HG02759 (cell line): ENCODE measurements around the gene ARSI.

Source experiments
- ATAC-seq: cut with Tn5 transposase; IDR thresholded peaks from one replicate; pipeline ENCODE4 v1.9.1; 2021; ENCODE audit warnings: mild to moderate bottlenecking, moderate library complexity; ENCODE audit not compliant: unreplicated experiment

The ARSI gene

DNA sequence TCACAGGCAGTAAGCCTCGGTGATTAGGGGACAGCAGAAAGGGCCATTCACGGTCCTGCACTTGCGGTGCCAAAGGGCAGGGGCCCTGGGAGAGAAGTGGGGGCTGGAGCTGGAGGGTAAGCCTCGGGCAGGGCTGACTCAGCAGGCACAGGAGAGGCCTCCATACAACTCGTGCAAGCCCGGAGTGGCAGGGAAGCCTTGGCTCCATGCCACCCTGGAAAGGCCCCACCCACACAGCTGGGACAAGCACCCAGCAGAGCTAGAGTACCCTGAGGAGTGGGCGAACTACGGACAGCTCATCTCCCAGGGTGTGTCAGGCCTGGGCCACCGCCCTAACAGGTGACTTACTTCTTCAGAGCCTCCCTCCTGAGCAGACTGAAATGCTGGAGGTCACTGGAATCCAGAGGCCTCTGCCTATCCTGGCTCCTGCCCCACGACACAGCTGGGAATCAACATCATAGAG is 7.5 kb downstream of the ARSI start:
- no peak for ATAC-seq

DNA sequence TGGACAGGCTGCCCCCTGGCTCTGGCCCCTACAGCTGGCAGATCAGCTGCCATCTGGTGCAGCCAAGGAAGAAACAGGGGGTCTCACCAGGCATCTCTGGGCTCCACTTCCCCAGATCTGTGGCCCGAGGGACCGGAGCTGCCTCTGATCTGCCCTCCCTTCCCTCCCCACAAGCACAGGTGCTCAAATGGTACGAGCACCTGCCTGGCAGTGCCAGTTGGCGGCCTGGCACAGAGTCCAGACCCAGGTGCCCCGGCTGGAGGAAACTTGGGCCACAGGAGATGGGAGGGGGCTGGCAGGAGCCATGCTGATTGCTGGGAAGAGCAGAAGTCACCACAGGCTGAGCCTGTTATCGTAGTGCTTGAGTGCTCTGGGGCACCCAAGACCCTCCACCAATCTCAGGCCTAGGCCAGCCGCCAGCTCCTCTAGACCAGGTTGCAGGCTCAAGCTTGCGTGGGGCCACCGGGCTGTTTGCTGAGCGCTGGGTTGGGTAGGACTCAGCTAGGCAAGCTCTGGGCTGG is 8.1 kb downstream of the ARSI start:
- no peak for ATAC-seq

DNA sequence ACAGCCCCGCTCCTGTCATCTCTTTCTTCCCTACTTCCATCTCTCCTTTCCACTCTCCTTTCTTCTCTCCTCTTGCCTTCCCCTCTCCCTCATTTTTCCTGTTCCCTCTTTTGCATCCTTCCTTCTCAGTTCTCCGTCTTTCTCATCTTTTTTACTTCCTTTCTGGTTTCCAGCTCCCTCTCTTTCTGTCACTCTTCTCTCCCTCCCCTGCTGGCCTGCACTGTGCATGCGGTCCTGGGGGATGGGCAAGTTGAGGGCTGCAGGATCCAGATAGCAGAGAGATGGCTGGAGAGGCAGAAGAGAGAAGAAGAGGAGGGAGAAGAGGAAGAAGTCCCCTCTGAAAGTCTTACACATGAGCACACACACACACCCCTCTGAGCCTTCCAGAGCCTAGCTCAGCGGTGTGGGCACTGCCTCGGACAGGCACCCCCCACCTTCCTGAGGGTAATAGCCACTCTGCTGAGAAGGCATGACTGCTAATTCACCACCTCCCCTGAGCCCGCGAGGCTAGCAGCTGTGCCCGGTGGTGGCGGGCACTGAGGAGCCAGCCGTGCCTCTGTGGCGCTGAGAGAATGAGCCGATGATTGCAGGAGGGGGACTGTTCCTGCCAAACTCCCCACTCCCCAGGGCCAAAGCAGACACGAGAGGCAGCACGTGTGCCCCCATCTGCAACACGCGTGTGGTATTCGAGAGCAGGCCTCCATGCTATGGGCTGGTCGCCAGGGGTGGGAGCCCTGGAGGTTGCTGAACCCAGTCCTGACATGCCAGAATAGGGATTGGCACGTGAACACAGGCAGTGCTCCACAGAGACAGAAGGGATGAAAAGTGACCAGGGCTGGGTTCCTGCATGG is 9.4 kb downstream of the ARSI start:
- ATAC-seq = no peak

DNA sequence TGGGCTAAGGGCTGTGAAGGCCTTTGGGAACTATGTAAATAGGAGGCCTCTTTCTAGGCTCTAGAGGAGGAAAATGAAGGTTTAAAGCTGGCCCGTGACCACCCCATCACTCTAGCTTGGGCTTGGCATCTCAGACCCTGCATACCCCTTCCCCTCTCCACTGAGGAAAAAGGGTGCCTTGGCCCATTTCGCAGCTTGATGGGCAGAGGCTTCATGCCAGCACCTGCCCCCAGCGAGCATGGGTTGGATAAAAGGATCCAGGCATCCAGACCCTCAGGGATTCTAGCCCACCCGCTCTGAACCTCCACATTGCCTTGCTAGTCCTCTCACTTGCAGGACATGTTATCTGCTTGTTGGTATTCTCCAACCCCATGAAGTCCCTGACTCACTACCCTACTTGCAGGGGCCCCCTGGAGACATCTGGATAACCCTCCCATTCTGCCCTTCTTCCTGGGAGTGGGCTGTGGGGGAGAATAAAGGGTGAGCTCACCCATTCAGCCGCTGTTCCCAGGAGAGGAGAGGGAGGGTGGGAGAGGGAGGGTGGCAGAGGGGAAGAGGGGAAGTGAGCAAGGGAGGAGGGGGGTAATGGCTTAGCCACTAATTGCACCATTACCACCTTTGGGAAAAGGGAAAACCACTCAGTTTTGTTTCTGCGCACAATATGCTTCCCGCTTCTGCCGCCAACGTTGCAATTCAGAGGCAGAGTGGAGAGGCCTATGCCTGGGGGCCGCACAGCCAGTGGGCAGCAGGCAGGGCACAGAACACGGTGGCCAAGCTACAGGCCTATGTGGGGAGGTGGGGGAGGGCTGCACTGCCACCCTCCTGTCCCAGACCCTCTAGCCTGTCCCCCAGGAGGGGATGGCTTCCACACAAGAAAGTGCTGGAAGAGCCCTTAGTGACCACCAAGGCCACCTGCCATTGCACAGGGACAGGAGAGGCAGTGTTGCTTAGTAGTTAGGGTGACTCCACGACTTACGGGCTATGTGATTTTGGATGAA is 11.0 kb downstream of the ARSI start:
- ATAC-seq = no peak

DNA sequence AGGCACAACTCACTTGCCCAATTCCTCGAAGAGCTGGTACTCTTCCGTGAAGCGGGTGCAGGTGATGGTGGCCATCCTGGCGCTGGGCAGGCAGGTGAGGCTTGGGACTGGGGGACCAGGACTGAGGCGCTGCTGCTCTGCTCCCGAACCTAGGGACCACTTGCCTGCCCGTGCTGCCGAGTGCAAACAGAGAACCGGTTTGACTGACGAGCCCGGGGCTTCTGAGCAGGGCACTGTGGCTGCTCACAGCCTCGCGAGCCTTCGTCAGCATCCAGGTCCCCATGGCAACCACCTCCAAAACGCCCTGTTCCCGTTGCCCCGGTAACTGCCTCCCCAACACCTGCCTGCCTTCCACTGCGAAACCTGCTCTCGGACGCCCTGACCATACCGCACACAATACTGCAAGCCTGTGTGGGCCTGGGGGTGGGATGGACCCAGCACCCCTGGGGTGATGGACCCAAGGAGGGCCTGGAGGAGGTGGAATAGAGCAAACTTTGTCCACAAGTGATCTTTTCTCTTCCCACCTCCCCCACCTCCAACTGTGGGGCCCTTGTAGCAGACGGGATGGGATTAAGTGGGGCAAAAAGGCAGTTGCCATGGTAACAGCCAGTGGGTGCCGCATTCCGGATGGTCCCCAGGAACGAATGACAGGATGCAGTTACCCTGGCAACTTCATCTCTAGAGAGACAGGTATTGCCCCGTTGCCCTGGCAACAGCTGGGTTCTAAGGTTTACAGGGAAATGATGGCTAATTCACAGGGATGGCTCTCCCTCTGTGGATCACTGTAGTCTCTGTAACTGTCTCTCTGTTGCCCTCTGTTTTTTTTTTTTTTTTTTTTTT is 12.9 kb downstream of the ARSI start, which contains the start of gene CAMK2A:
CAMK2A (minus strand) TSS at position 223 of the 840 bp plus-strand sequence; CDS start at position 75, 148 bp downstream.
- no peak for ATAC-seq

DNA sequence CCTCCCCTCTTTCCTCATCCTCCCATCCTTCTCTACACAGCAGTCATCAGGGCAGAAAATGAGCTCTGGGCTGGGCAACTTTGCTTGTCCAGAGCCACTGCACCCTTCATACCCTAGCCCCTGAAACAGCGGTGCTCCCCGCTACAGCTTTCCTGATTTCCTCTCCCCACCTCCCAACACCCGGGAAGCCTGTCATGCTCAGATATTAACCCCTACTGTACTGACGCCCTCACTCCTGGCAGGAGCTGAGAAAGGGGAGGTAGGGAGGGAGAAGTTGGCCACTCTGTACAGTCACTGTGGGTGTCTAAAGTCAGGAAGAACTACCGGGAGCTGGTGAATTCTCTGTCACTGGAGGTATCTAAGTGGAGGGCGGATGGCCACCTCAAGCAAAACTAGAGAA is 13.9 kb downstream of the ARSI start:
- no peak for ATAC-seq

DNA sequence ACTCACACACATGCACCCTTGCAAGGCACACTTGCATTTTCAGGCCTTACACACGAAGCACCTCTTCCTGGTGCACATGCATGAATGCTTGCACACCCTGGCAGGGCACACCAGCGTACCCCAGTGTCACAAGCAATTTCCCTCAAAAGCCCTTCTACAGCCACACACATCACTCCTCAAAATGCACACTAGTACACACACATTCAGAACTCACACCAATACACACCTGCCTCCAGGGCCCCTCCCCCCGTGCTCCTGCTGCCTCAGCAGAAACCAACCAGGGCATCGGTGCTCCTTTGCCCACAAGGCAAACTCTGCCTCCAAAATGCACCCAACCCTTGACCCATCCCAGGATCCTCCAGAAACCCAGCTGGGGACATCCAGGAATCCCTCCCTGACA is 14.3 kb downstream of the ARSI start:
- ATAC-seq = no peak

DNA sequence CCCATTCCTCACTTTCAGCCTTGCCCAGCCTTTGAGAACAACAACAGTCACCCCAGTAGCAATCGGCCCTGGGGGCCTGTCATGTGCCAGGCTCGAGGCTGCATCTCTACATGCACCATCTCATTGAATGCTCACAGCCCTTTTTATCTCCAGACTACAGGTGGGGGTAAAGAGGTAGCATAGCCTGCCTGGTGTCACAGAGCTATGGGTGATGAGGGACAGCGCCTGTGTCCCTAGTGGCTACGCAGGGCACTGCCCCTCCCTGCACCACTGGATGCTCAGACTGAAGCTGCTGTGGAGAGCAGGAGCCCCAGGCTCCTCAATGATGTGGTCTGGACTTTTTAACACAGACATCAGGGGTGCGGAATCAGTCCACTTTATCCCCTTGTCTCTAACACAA is 15.9 kb downstream of the ARSI start:
- ATAC-seq = no peak

DNA sequence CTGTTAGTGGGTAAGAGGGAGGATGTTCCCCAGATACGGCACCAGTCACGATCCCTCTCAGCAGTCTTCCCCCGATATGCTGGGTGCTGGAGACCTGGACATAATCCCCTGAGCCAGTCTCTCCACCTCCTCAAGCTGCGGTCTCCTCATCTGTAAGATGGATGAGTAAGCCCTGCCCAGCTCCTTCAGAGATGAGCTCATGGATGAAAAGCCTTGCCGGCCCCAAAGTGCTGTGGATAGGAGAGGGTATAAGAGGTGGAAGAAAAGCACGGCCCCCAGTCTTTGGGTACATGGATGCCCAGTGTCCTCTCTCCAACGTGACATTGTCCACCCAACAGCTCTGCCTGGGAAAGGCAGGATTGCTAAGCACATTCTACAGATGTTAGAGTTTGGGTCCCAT is 17.6 kb downstream of the ARSI start:
- no peak for ATAC-seq

DNA sequence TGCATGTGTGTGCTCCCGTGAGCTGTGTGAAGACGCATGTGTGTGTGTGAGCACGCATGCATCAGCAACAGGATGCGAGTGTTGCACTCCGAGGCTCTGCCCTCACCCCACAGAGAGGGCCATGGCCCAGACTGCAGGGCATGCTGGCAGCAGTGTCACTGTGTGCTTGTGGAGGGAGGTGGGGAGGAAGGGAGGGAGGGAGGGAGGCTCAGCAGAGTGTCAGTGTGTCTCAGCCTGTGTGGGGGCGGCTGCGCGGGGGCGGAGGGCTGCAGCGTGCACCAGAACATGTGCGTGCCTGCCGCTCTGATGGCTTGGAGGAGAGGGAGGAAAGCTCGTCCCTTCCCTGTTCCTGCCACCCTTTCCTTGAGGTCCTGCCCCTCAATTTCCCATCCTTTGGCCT is 18.4 kb downstream of the ARSI start:
- no peak for ATAC-seq

DNA sequence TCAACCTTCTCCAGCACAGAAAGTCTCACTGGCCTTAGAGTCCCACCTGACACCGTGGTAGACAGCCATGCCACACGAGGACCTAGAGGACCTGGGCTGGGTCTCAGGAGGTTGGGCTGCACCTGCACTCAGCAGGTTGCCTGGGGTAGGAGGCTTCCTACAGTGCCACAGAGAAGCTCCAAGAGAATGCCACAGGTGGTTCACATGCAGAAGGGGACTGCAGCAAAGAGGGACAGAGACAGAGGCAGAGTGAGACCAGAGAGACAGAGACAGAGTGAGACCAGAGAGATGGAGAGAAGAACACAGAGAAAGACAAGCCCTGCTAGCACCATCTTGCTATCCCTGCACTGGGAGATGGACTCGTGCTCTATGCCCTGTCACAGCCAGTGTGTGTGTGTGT is 18.8 kb downstream of the ARSI start:
- ATAC-seq = no peak

DNA sequence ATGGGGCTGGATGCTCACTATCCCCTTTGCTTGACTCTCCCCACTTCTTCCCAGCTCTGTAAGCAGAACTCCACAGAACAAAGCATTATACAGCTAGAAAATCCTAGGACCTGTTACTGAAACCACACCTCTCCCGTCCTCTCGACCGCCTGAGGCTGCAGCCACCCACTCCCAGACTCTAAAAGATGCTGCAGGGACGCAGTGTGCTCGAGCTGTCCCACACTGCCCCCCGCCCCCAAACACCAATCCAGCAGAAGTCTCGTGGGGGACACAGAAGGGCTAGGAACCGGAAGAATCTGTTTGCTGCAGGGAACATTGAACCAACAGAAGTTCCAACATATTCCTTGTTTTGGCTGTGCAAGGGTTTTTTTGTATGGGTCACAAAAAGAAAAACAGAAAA is 20.7 kb downstream of the ARSI start:
- ATAC-seq = no peak

DNA sequence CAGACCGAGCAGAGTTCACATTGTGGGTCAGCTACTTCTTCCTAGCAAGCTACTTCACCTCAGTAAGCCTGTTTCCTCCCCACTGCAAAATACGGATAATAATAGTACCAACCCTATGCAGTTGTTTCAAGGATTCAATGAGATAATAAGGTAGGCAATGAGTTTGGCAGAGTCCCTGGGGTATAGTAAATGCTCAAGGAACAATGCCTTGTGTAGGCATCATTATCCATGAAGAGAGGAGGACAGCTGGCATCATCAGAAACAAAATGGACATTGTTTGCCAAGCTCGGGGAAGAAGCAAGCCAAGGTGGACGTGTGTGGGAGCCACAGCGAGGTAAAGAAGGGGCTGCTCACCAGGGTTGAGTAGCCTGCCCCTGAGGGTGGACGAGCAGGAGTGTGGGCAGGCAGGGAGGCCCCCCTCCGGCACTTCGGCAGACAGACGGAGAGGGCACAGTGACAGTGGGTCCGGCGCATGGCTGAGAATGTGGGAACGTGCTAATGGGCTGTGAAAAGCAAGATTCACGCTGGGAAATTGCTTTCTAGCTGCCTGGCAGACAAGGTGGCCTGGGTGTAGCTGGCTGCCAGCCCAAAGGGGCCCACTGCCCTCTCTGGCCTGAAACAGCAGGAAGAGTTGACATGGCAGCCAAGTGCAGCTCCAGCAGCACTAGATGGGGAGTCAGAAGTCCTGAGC is 23.2 kb downstream of the ARSI start:
- ATAC-seq = no peak

DNA sequence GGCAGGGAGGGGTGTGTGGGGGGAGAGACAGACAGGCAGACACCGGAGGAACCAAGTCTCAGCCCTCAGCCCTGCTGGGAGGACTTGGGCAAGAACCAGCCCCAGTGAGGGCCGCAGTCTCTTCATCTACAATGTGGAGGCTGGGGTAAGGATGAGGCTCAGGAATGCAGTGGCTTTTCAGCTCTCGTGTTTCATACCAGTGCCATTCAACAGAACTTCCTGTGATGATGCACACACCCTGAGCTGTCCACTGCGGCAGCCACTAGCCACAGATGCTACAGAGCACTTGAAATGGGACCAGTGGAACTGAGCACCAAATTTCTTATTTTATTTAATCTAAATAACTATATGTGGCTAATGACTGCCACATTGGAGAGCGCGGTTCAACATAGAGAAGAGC is 23.8 kb downstream of the ARSI start:
- ATAC-seq = no peak

DNA sequence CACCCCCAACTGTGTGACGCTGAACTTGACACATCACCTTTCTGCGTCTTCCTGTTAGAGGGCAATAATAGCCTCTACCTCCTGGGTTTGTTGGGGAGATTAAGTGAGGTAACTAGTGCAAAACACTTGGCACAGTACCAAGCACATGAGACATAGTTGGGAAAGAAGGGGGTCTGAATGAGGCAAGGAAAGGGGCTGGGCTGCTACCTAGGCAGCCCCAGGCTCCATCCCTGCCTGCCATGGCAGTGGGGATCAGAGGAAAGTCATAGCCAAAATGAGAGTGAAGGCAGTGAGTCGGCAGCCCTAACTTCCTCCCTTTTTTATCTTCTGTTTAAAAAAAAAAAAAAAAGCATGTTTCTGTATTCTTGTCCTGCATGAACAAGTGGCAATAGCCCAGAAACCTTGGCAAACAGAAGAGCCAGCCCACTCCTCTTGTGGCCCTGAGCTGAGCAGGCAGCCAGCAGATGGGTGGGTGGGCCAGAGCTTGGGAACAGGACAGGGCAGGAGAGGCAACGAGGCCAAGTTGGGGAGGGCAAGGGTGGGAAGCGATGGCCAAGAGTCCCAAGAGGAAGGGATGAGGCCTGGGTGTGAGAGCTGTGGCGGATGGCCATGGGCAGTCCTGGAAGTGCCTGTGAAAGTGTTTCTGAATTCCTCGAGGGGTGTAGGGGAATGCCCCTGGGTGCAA is 24.5 kb downstream of the ARSI start:
- ATAC-seq = no peak

DNA sequence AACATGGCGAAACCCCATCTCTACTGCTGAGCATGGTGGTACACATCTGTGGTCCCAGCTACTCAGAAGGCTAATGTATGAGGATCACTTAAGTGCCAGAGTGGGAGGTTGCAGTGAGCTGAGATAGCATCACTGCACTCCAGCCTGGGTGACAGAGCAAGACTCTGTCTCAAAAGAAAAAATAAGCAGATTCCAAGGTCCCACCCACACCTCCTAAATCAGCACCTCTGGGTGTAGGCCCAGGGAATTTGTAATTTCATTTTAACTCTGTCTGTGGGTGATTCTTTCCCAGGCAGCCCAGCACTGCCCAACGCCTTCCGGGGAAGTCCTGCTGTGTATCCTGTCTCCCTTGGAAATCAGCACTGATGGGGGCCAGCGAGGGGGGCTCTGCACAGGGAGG is 25.7 kb downstream of the ARSI start:
- ATAC-seq = no peak

DNA sequence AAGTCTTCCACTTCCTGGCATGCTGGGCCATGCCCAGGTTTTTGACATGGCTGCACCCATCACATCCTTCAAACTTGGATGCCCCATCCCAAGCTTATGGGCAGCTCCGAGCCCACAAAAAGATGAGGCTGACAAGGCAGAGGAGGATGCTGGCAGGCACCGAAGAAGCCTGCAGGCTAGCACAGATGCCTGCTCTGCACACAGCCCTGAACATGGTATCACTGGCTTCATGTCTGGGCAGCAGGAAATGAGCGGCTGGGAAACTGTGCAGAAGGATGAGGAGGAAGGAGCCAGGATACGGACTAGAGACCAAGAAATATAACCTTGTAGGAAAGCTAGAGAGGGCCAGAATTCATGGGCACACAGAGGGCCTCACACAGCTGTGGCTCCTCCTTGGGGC is 27.9 kb downstream of the ARSI start:
- ATAC-seq = no peak

DNA sequence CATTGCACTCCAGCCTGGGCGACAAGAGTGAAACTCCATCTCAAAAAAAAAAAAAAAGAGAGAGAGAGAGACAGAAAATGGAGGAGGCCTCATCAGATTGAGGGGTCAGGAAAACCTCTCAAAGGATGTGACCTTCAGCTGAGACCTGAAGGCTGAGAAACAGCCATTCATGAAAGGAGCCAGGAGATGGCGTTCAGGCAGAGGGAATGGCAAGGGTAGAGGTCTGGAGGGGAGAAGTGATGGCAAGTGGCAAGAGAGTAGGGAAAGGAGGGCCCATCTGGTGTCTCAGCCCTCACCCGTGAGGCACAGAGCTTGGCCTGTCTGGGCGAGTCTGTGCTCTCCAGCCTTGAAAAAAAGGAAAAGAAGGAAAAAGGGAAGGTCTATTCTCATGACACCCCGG is 30.2 kb downstream of the ARSI start:
- no peak for ATAC-seq

DNA sequence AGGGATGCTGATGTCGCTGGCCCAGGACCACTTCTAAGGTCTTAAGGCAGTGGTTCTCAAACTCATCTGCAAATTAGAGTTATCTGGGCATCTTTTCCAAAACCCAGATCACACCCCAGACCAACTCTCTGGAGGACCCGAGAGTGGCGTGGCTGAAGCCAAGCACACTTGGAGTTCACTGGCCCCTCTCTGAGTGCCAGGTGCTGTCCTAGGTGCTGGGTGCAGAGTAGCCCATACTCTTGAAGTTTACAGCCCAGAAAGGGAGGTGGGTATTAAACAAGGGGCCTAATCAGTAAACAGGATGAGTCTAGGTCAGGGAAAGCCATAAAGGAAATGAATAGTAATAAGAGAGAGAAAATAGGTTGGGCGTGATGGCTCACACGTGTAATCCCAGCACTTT is 30.8 kb downstream of the ARSI start:
- no peak for ATAC-seq
